ENCODE data around the gene BICC1.

Gene BICC1

GRCh38 chr10:58516119-58516518, 3.4 kb downstream of the BICC1 start:
- Histone ChIP-seq H3K4me1 (ENCODE audit: control insufficient read depth, insufficient read depth, low read length, poor library complexity, severe bottlenecking) (peaks cover 4% of the 10 kb centered on the region), H3K27ac (ENCODE audit: low read depth, low read length, severe bottlenecking) (no peak overlapping the region), H3K9me3 (ENCODE audit: control insufficient read depth, low read length) (no peaks in the 10 kb centered on the region), H3K36me3 (ENCODE audit: control insufficient read depth, insufficient read depth, low read length) (no peaks in the 10 kb centered on the region), H3K4me3 (ENCODE audit: extremely low read depth, insufficient read depth, low read length, poor library complexity, severe bottlenecking) (no peak overlapping the region)
- no CpG with 5 or more reads among the region's 1 CpG for WGBS, 2 experiments (ENCODE audit: insufficient coverage in 2 of 2)

GRCh38 chr10:58516671-58517070, 4.0 kb downstream of the BICC1 start:
- Histone ChIP-seq H3K36me3 (ENCODE audit: control insufficient read depth, insufficient read depth, low read length) (no peaks in the 10 kb centered on the region), H3K4me3 (ENCODE audit: extremely low read depth, insufficient read depth, low read length, poor library complexity, severe bottlenecking) (no peak overlapping the region), H3K27ac (ENCODE audit: low read depth, low read length, severe bottlenecking) (no peak overlapping the region), H3K9me3 (ENCODE audit: control insufficient read depth, low read length) (no peaks in the 10 kb centered on the region), H3K4me1 (ENCODE audit: control insufficient read depth, insufficient read depth, low read length, poor library complexity, severe bottlenecking) (peaks cover 4% of the 10 kb centered on the region)

GRCh38 chr10:58517081-58517480, 4.4 kb downstream of the BICC1 start:
- 100% methylated on average over 1 of the region's 1 CpG; no CpG with 5 or more reads in 1 of the 2 experiments for WGBS, 2 experiments (ENCODE audit: insufficient coverage in 2 of 2)

GRCh38 chr10:58517491-58518355, 5.1 kb downstream of the BICC1 start:
- Histone ChIP-seq H3K4me3 (ENCODE audit: extremely low read depth, insufficient read depth, low read length, poor library complexity, severe bottlenecking) (no peak overlapping the region), H3K27ac (ENCODE audit: low read depth, low read length, severe bottlenecking) (no peak overlapping the region), H3K9me3 (ENCODE audit: control insufficient read depth, low read length) (no peaks in the 10 kb centered on the region), H3K36me3 (ENCODE audit: control insufficient read depth, insufficient read depth, low read length) (no peaks in the 10 kb centered on the region), H3K4me1 (ENCODE audit: control insufficient read depth, insufficient read depth, low read length, poor library complexity, severe bottlenecking) (peaks cover 4% of the 10 kb centered on the region)
- 94 to 100% methylated on average over 2 to 3 of the region's 4 CpGs for WGBS, 2 experiments (ENCODE audit: insufficient coverage in 2 of 2)

More at GRCh38 chr10:58517081-58517480, 4.4 kb downstream of the BICC1 start:
- no peak overlapping the region for H3K27ac ChIP-seq (ENCODE audit: low read depth, low read length, severe bottlenecking)
- no peak overlapping the region for H3K4me3 ChIP-seq (ENCODE audit: extremely low read depth, insufficient read depth, low read length, poor library complexity, severe bottlenecking)
- no peaks in the 10 kb centered on the region for H3K36me3 ChIP-seq (ENCODE audit: control insufficient read depth, insufficient read depth, low read length)
- H3K9me3 ChIP-seq (ENCODE audit: control insufficient read depth, low read length) = no peaks in the 10 kb centered on the region
- peaks cover 4% of the 10 kb centered on the region for H3K4me1 ChIP-seq (ENCODE audit: control insufficient read depth, insufficient read depth, low read length, poor library complexity, severe bottlenecking)

GRCh38 chr10:58518775-58519174, 6.1 kb downstream of the BICC1 start:
- 89 to 91% methylated on average over 3 to 4 of the region's 6 CpGs for WGBS, 2 experiments (ENCODE audit: insufficient coverage in 2 of 2)
- no peak overlapping the region for H3K27ac ChIP-seq (ENCODE audit: low read depth, low read length, severe bottlenecking)
- H3K9me3 ChIP-seq (ENCODE audit: control insufficient read depth, low read length) = no peaks in the 10 kb centered on the region
- peaks cover 4% of the 10 kb centered on the region for H3K4me1 ChIP-seq (ENCODE audit: control insufficient read depth, insufficient read depth, low read length, poor library complexity, severe bottlenecking)
- no peak overlapping the region for H3K4me3 ChIP-seq (ENCODE audit: extremely low read depth, insufficient read depth, low read length, poor library complexity, severe bottlenecking)
- H3K36me3 ChIP-seq (ENCODE audit: control insufficient read depth, insufficient read depth, low read length) = no peaks in the 10 kb centered on the region

- no peaks in the 10 kb centered on the region for H3K4me1 ChIP-seq (ENCODE audit: control insufficient read depth, insufficient read depth, low read length, poor library complexity, severe bottlenecking)
- no peaks in the 10 kb centered on the region for H3K9me3 ChIP-seq (ENCODE audit: control insufficient read depth, low read length)
- no peaks in the 10 kb centered on the region for H3K36me3 ChIP-seq (ENCODE audit: control insufficient read depth, insufficient read depth, low read length)
- no CpG with 5 or more reads among the region's 3 CpGs for WGBS, 2 experiments (ENCODE audit: insufficient coverage in 2 of 2)
- no peak overlapping the region for H3K4me3 ChIP-seq (ENCODE audit: extremely low read depth, insufficient read depth, low read length, poor library complexity, severe bottlenecking)
- H3K27ac ChIP-seq (ENCODE audit: low read depth, low read length, severe bottlenecking) = no peak overlapping the region
Observed at GRCh38 chr10:58529077-58529728, 16.5 kb downstream of the BICC1 start.

- H3K4me3 ChIP-seq (ENCODE audit: extremely low read depth, insufficient read depth, low read length, poor library complexity, severe bottlenecking) = no peak overlapping the region
- no peaks in the 10 kb centered on the region for H3K4me1 ChIP-seq (ENCODE audit: control insufficient read depth, insufficient read depth, low read length, poor library complexity, severe bottlenecking)
- WGBS, 2 experiments (ENCODE audit: insufficient coverage in 2 of 2) = 0% methylated on average over 1 to 3 of the region's 5 CpGs
- no peaks in the 10 kb centered on the region for H3K36me3 ChIP-seq (ENCODE audit: control insufficient read depth, insufficient read depth, low read length)
- H3K27ac ChIP-seq (ENCODE audit: low read depth, low read length, severe bottlenecking) = no peak overlapping the region
- H3K9me3 ChIP-seq (ENCODE audit: control insufficient read depth, low read length) = no peaks in the 10 kb centered on the region
Observed at GRCh38 chr10:58531084-58531695, 18.5 kb downstream of the BICC1 start.

- WGBS, 2 experiments (ENCODE audit: insufficient coverage in 2 of 2) = no CpG with 5 or more reads among the region's 3 CpGs
- H3K4me3 ChIP-seq (ENCODE audit: extremely low read depth, insufficient read depth, low read length, poor library complexity, severe bottlenecking) = no peak overlapping the region
Observed at GRCh38 chr10:58535311-58535710, 22.6 kb downstream of the BICC1 start.

GRCh38 chr10:58543141-58543540, 30.5 kb downstream of the BICC1 start:
- Histone ChIP-seq H3K4me3 (ENCODE audit: extremely low read depth, insufficient read depth, low read length, poor library complexity, severe bottlenecking) (no peak overlapping the region), H3K9me3 (ENCODE audit: control insufficient read depth, low read length) (no peaks in the 10 kb centered on the region), H3K36me3 (ENCODE audit: control insufficient read depth, insufficient read depth, low read length) (no peaks in the 10 kb centered on the region), H3K4me1 (ENCODE audit: control insufficient read depth, insufficient read depth, low read length, poor library complexity, severe bottlenecking) (no peaks in the 10 kb centered on the region), H3K27ac (ENCODE audit: low read depth, low read length, severe bottlenecking) (no peak overlapping the region)

More at GRCh38 chr10:58535311-58535710, 22.6 kb downstream of the BICC1 start:
- Histone ChIP-seq H3K4me1 (ENCODE audit: control insufficient read depth, insufficient read depth, low read length, poor library complexity, severe bottlenecking) (no peaks in the 10 kb centered on the region), H3K36me3 (ENCODE audit: control insufficient read depth, insufficient read depth, low read length) (no peaks in the 10 kb centered on the region), H3K27ac (ENCODE audit: low read depth, low read length, severe bottlenecking) (no peak overlapping the region), H3K9me3 (ENCODE audit: control insufficient read depth, low read length) (no peaks in the 10 kb centered on the region)

GRCh38 chr10:58544135-58544534, 31.5 kb downstream of the BICC1 start:
- WGBS, 2 experiments (ENCODE audit: insufficient coverage in 2 of 2) = no CpG with 5 or more reads among the region's 1 CpG
- Histone ChIP-seq H3K27ac (ENCODE audit: low read depth, low read length, severe bottlenecking) (no peak overlapping the region), H3K36me3 (ENCODE audit: control insufficient read depth, insufficient read depth, low read length) (no peaks in the 10 kb centered on the region), H3K4me3 (ENCODE audit: extremely low read depth, insufficient read depth, low read length, poor library complexity, severe bottlenecking) (no peak overlapping the region), H3K9me3 (ENCODE audit: control insufficient read depth, low read length) (no peaks in the 10 kb centered on the region), H3K4me1 (ENCODE audit: control insufficient read depth, insufficient read depth, low read length, poor library complexity, severe bottlenecking) (no peaks in the 10 kb centered on the region)

GRCh38 chr10:58545427-58545826, 32.8 kb downstream of the BICC1 start:
- WGBS, 2 experiments (ENCODE audit: insufficient coverage in 2 of 2) = 68 to 84% methylated on average over 2 to 3 of the region's 4 CpGs

More at GRCh38 chr10:58545427-58545826, 32.8 kb downstream of the BICC1 start:
- Histone ChIP-seq H3K27ac (ENCODE audit: low read depth, low read length, severe bottlenecking) (no peak overlapping the region), H3K9me3 (ENCODE audit: control insufficient read depth, low read length) (no peaks in the 10 kb centered on the region), H3K4me1 (ENCODE audit: control insufficient read depth, insufficient read depth, low read length, poor library complexity, severe bottlenecking) (no peaks in the 10 kb centered on the region), H3K36me3 (ENCODE audit: control insufficient read depth, insufficient read depth, low read length) (no peaks in the 10 kb centered on the region), H3K4me3 (ENCODE audit: extremely low read depth, insufficient read depth, low read length, poor library complexity, severe bottlenecking) (no peak overlapping the region)
